Keratinocyte (primary cell): Measurements from ENCODE around the gene AFG1L. TPM values are rescaled to one million over a fixed set of nuclear protein-coding genes. Genes with fewer than 3 reads are reported as not detected.

Experiments
- DNase-seq: peaks from one replicate; pipeline ENCODE4 v3.0.0-alpha.2; 2011; ENCODE audit warnings: low read depth, missing footprints, low spot score
- FAIRE-seq: peaks from 2 replicates; lab custom pipeline; 2011; peaks lifted over from hg19 to GRCh38; lab: Jason Lieb, UNC
- H2AFZ ChIP-seq: 2 replicates; pipeline ENCODE4 v1.6.0; 2012; ENCODE audit warnings: low read length, control low read depth, inconsistent platforms; ENCODE audit not compliant: control insufficient read depth
- H3K27ac ChIP-seq: 2 replicates; pipeline ENCODE4 v1.5.1; 2011; ENCODE audit warnings: low read length; ENCODE audit not compliant: control insufficient read depth, insufficient read depth
- H3K27me3 ChIP-seq: 3 replicates; pipeline ENCODE4 v1.6.0; 2011; ENCODE audit warnings: low read length; ENCODE audit not compliant: control insufficient read depth, insufficient read depth; ENCODE audit errors: extremely low read depth
- H3K36me3 ChIP-seq, 2 experiments: 2 replicates in 1 of 2; 3 replicates in 1 of 2; pipeline ENCODE4 v1.5.1; 2011; ENCODE audit warnings: low read length in 2 of 2, mild to moderate bottlenecking in 1 of 2; ENCODE audit not compliant: control insufficient read depth in 2 of 2, insufficient read depth in 2 of 2; ENCODE audit errors: extremely low read depth in 1 of 2
- H3K4me1 ChIP-seq: 3 replicates; pipeline ENCODE4 v1.5.1; 2011; ENCODE audit warnings: low read length; ENCODE audit not compliant: control insufficient read depth, insufficient read depth; ENCODE audit errors: extremely low read depth
- H3K4me2 ChIP-seq: 3 replicates; pipeline ENCODE4 v1.6.0; 2011; ENCODE audit warnings: low read depth, low read length; ENCODE audit not compliant: control insufficient read depth, insufficient read depth; ENCODE audit errors: extremely low read depth
- H3K4me3 ChIP-seq, 3 experiments: fragments of 200-600 bp in 1 of 3; sonication (generic) in 1 of 3; 2 replicates in 2 of 3; 3 replicates in 1 of 3; pipeline ENCODE4 v1.5.1; 2011 to 2016; ENCODE audit warnings: low read length in 3 of 3, mild to moderate bottlenecking in 3 of 3, control low read depth in 2 of 3, inconsistent platforms in 1 of 3, low read depth in 1 of 3, mixed read lengths in 1 of 3, mixed run types in 1 of 3, moderate library complexity in 1 of 3; ENCODE audit not compliant: control insufficient read depth in 2 of 3, insufficient read depth in 2 of 3; ENCODE audit errors: extremely low read depth in 1 of 3
- H3K79me2 ChIP-seq: 2 replicates; pipeline ENCODE4 v1.6.0; 2012; ENCODE audit warnings: low read length; ENCODE audit not compliant: control insufficient read depth, insufficient read depth
- H3K9ac ChIP-seq: 3 replicates; pipeline ENCODE4 v1.6.0; 2011; ENCODE audit warnings: low read length; ENCODE audit not compliant: control insufficient read depth, insufficient read depth; ENCODE audit errors: extremely low read depth
- H3K9me1 ChIP-seq: 3 replicates; pipeline ENCODE4 v1.6.0; 2011; ENCODE audit warnings: low read length; ENCODE audit not compliant: control insufficient read depth, insufficient read depth; ENCODE audit errors: extremely low read depth
- H3K9me3 ChIP-seq: 2 replicates; pipeline ENCODE4 v1.5.1; 2012; ENCODE audit warnings: low read depth, low read length; ENCODE audit not compliant: control insufficient read depth
- H4K20me1 ChIP-seq: 3 replicates; pipeline ENCODE4 v1.6.0; 2011; ENCODE audit warnings: low read length; ENCODE audit not compliant: control insufficient read depth, insufficient read depth; ENCODE audit errors: extremely low read depth
- EZH2 ChIP-seq: IDR thresholded peaks from one replicate; pipeline ENCODE4 v1.6.1; 2012; ENCODE audit warnings: inconsistent platforms, mild to moderate bottlenecking, low read length, moderate library complexity
- dilution Hi-C: fragments of 300-500 bp; cut with MboI; formaldehyde crosslinking; loops from one replicate; pipeline ENCODE4 v1.7.0; 2020; ENCODE audit warnings: low sequenced_read_pairs; ENCODE audit not compliant: extremely low pct_ligation_motif_present
- polyA plus RNA-seq, 5 experiments: library from polyadenylated mRNA; depleted of rRNA in 3 of 5; stranded (reverse) in 3 of 5; stranded (forward) in 1 of 5; unstranded in 1 of 5; fragments of >200 nt; gene quantifications; 1 replicate in 1 of 5; 2 replicates in 3 of 5; 3 replicates in 1 of 5; pipeline versions ENCODE4 v1.2.1 to v1.2.3, GENCODE V29; 2011 to 2012; ENCODE audit warnings: missing spikeins in 2 of 5, low read depth in 1 of 5, low replicate concordance in 1 of 5
- TF ChIP-seq, protein P1 (sequence below), 3 experiments: IDR thresholded peaks in 1 of 3; conservative IDR thresholded peaks in 1 of 3; optimal IDR thresholded peaks in 1 of 3; 2 replicates in 2 of 3; 3 replicates in 1 of 3; pipeline versions ENCODE3 to v1.5.1; 2011; ENCODE audit warnings: low read length in 3 of 3, mild to moderate bottlenecking in 3 of 3, moderate library complexity in 2 of 3, control low read depth in 1 of 3, inconsistent platforms in 1 of 3; ENCODE audit not compliant: insufficient read depth in 2 of 3; ENCODE audit errors: extremely low read depth in 1 of 3

AFG1L gene
- polyA plus RNA-seq, 1 donor (not counting 4 experiments of a cell fraction or from before 2014, with no cell fraction given): 3.1 TPM

DNA sequence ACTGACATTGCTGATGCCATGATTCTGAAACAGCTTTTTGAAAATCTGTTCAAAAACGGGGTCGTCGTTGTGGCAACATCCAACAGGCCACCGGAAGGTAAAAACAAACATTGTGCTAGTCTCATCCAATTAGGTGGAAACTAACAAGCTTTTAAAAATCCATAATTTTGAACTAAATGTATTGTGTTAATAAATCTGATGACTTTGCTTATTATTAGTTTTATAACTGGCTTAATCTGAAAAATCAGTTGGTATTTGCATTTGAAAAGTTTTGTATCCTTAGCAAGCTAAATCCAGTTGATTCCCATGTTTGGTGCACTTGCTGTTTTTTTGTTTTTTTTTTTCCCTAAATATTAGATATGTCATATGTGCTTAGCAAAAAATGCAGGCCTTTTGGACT, 71.4 kb downstream of the AFG1L start:
- Histone ChIP-seq H3K4me1 (peaks cover 10% of the 10 kb centered on the region), H3K9me1 (peaks cover 2% of the 10 kb centered on the region), H2AFZ (no peak overlapping the region), H3K36me3 (no peaks in the 10 kb centered on the region), H4K20me1 (no peaks in the 10 kb centered on the region), H3K27ac (no peak overlapping the region), H3K9me3 (no peaks in the 10 kb centered on the region), H3K27me3 (no peaks in the 10 kb centered on the region), H3K4me3 (no peak overlapping the region), H3K4me2 (no peak overlapping the region), H3K9ac (no peak overlapping the region), H3K79me2 (no peaks in the 10 kb centered on the region)
- no peak for FAIRE-seq
- TF ChIP-seq EZH2: no peak
- TF ChIP-seq, protein P1, sequence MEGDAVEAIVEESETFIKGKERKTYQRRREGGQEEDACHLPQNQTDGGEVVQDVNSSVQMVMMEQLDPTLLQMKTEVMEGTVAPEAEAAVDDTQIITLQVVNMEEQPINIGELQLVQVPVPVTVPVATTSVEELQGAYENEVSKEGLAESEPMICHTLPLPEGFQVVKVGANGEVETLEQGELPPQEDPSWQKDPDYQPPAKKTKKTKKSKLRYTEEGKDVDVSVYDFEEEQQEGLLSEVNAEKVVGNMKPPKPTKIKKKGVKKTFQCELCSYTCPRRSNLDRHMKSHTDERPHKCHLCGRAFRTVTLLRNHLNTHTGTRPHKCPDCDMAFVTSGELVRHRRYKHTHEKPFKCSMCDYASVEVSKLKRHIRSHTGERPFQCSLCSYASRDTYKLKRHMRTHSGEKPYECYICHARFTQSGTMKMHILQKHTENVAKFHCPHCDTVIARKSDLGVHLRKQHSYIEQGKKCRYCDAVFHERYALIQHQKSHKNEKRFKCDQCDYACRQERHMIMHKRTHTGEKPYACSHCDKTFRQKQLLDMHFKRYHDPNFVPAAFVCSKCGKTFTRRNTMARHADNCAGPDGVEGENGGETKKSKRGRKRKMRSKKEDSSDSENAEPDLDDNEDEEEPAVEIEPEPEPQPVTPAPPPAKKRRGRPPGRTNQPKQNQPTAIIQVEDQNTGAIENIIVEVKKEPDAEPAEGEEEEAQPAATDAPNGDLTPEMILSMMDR (optimal IDR thresholded peaks at IDR 0.05 in 1 of 3, IDR thresholded peaks at IDR 0.05 in 1 of 3, conservative IDR thresholded peaks at IDR 0.05 in 1 of 3; ENCODE audit: extremely low read depth in 1 of 3, insufficient read depth in 2 of 3, low read length in 3 of 3): no peak
- dilution Hi-C loops: no loop called here
- DNase-seq: no peak

DNA sequence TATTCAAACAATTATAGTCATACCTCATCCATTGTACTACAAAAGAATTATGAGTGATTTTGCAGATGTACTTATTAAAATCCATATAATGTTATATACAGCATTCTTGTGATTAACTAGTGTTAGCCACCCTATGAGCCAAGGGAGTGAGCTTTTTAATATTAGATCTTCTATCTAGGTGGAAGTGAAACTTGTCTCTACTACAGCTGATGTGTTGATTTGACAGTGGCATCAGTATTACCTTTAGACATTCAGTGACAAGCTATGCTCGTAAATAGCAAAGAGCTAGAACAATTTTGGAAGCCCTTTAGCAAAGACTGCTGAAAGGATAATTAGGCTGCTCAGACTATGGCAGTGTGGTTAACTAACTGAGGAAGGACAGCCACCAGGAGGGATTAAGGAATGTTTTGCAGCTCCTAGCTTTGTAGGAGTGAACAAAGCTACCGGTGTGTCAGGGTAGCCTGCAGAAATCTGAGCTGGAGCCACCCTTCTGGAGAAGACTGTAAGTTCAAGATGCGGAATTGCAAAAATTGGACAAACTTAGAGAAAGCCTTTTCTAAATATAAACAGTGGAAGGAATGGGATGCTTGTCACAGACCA, 73.7 kb downstream of the AFG1L start:
- FAIRE-seq: peak; percentile 34
- dilution Hi-C loops: no loop called here

More for the DNA sequence above, 73.7 kb downstream of the AFG1L start:
- no peaks in the 10 kb centered on the region for H3K9me3 ChIP-seq
- no peak overlapping the region for H3K4me3 ChIP-seq
- H3K79me2 ChIP-seq: no peaks in the 10 kb centered on the region
- no peak overlapping the region for H3K4me2 ChIP-seq
- TF ChIP-seq, protein P1 (optimal IDR thresholded peaks at IDR 0.05 in 1 of 3, IDR thresholded peaks at IDR 0.05 in 1 of 3, conservative IDR thresholded peaks at IDR 0.05 in 1 of 3; ENCODE audit: extremely low read depth in 1 of 3, insufficient read depth in 2 of 3, low read length in 3 of 3): no peak
- no peak for TF ChIP-seq EZH2
- H2AFZ ChIP-seq: no peak overlapping the region
- H3K36me3 ChIP-seq: no peaks in the 10 kb centered on the region
- peaks cover 10% of the 10 kb centered on the region for H3K4me1 ChIP-seq
- no peaks in the 10 kb centered on the region for H3K27me3 ChIP-seq
- no peaks in the 10 kb centered on the region for H4K20me1 ChIP-seq
- H3K9me1 ChIP-seq: no peaks in the 10 kb centered on the region
- no peak overlapping the region for H3K27ac ChIP-seq
- no peak for DNase-seq
- H3K9ac ChIP-seq: no peak overlapping the region
